NCI-H748 treated with DMSO at 0.1 percent for 48 hours (cell line): ENCODE measurements around the gene GDAP1L1.
"Not testable (repeated sequence)": the region's sequence is repeated elsewhere in the genome, so short reads cannot be mapped to it uniquely, and the experiment has no call there.

Experiments used
- DNase-seq: peaks from one replicate; lab custom pipeline; 2025; lab: John Stamatoyannopoulos, UW

Gene GDAP1L1

DNA sequence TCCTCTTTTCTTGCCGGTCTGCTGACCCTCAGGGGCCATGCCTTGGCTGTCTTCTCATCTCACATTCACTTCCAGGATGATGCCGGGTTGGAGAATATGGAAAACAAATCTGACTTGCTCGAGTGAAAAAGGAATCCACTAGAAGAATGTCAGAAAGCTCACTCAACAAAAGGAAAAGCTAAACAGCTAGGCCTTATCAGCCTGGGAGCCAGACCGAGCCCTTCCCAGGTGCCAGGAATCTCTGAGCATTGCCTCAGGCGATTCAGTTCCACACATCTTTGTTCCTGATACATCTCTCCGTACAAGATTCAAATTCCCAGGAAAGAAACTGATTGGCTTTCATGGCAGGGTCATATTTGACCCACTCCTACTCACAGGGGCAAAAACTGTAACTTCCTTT, 27.3 kb upstream of the GDAP1L1 start:
- DNase-seq: no peak

DNA sequence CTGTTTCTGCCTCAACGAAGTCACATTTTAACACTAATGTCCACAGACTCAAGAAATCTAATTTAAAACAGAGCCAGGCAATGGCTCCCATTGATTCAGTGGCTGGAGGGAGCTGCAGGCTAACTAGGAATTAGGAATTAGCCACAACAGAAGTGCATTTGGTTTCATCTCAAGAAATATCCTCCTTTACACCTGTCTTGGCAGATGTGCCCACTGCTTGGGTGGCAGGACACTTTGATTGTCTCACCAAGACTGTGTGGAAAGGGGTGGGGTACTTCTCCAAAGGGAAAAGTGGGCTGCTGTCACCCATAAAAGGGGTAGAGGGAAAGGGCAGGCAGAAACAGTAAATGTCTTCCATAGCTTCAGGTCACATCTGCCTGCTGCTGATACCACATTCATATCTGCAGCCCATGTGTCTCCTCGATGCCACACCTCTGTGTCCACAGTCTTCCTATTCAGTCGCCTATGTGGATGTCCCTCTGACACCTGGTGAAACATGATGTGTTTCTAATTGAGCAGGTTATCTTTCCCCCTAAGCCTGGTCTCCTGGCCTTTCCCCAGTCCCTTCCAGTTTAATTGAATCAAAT, 25.6 kb upstream of the GDAP1L1 start:
- DNase-seq: no peak

DNA sequence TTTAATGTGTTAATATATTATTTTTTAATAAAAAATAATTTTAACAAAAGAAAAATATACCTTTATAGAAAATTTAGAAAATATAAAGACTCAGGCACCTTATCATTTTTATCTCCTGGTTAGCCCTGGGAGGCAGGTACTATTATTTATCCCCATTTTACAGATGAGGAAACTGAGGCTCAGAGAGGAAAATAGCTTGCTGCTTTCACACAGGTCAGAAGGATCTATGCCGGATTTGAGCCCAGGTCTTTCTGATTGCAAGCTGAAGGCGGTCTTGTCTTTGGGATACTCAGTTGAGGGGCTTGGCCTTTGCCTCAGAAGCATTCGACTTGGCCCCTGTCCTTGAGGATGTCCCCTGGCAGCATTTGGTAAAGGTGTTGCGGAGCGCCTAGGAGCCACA, 25.1 kb upstream of the GDAP1L1 start:
- no peak for DNase-seq

DNA sequence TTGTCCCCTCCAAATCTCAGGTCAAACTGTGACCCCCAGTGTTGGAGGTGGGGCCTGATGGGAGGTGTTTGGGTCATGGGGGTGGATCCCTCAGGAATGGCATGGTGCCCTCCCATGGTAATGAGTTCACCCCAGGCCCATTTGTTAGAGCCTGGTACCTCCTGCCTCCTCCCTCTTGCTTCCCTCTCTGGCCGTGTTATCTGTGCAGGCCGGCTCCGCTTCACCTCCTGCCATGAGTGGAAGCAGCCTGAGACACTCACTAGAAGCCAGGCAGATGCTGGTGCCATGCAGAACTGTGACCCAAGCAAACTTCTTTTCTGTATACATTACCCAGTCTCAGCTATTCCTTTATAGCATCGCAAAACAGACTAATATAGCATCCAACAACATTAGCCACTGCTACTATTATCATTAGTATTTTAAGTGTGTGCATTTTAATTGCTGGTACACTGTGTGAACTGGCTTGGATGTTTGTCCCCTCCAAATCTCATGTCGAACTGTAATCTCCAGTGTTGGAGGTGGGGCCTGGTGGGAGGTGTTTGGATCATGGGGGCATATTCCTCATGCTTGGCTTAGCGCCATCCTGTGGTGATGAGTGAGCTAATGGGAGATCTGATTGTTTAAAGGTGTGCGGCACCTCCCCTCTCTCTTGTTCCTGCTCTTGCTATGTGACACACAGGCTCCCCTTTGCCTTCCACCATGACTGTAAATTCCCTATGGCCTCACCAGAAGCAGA, 24.3 kb upstream of the GDAP1L1 start:
- DNase-seq: no peak

DNA sequence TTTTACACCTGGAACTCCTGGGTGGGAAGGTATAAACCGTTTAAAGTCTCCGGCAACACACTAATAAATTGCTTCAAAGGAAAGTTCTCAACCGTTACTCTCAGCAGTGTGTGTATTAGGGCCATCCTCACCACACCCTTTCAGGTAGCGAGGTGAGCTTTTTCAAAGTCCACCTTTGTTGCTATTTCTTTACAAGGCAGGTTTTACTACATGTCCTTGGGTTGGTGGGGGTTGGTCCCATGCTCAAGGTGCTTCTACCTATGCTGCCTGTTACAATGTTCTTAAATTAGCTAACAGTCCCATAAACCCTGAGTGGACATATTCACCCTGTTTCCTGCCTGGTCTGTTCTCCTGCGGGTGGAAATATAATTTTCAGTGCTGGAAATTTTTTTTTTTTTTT, 23.4 kb upstream of the GDAP1L1 start:
- DNase-seq: no peak

DNA sequence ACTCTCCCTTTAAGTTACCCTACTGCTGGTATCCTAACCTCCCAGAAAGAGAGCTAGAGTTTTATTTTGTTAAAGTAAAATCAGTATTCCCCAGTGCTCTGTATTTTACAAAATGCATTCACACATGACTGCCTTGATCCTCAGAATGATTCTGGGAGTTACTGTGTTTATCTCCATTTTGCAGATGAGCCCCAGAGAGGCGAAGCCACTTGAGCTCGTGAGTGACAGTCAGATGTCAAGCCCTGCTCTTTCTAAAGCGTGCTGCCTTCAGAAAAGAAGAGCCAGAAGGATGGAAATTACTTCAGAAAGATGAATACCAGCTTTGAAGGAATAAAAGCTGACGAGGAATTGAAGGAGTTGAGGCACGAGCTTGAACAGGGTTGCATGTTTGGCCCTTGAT, 22.5 kb upstream of the GDAP1L1 start:
- no peak for DNase-seq

DNA sequence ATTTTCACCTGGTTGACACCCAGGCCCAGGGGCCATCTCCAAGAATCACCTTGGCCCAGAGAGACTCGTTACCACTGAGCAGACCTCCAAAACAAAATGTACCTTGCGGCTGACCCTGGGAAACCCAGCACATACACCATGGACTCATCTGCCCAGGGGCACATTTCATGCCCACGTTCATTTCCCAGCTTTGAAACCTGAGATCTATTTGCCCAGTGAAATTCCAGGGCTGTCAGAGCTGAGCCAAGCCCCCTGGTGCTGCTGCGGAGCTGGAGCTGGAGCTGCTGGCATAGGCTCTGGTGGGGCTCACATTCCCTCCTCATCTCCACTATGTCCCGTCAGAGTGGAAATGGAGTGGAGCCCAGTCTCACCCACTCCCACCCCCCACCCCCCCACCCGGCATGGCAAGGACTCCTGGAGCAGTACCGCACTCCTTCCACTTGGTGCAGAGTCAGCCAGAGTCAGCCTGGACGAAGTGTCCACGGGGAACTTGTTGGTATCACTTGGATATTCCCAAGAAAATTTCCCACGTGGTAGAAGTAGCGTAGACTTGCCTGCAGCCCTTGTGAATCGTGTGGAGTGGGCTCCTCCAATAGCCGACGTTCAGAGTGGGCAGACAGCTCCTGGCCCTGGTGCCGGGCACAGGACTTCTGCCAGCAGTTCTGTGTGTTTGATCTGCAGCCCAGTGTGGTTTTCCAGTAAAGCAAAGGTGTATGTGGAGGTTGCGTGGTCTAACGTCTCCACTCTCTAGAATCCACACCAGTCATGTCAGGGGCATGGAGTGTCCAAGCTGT, 18.4 kb upstream of the GDAP1L1 start:
- no peak for DNase-seq

DNA sequence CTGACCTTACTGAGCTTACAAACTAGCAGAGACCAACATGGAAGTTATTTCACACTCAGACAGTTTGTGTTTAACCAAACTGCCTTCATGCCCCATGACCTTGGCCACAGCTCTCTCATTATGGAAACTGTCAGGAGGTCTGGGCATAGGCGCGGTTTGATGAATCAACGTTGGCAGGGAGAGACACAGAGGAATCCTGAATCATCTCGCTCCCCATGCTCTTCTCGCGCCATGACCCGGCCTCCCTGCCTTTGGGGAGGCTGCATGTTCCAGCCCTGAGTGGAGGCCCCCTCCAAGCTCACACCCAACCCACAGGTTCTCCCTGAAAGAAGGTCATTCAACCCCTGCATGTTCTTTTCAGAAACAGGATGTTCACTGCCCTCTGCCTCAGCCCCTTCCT, 15.9 kb upstream of the GDAP1L1 start:
- no peak for DNase-seq

DNA sequence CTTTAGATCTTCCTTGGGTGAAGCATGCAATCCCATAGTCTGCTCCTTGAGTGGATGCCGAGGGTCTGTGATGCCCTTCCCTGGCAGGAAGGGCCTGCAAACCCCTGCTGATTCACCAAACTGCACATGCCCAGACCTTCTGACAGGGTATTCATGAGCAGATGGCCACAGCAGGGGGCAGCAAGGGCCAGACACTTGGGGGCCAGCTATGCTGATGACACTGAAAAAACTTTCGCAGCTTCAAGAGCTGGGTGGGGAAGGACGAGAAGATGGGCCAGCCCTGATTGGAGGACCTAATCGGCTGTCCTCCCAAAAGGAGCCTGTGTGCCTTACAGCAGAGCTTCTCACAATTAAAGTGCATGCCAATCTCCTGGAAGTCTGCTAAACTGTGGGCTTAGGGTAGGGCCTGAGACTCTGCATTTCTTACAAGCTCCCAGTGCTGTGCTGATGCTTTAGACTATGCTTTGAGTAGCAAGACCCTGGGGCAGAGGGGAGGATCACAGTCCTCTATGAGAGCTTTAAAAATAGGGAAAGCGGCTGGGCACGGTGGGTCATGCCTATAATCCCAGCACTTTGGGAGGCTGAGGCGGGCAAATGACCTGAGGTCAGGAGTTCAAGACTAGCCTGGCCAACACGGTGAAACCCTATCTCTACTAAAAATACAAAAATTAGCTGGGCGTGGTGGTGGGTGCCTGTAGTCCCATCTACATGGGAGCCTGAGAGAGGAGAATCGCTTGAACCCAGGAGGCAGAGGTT, 15.2 kb upstream of the GDAP1L1 start:
- DNase-seq: no peak

DNA sequence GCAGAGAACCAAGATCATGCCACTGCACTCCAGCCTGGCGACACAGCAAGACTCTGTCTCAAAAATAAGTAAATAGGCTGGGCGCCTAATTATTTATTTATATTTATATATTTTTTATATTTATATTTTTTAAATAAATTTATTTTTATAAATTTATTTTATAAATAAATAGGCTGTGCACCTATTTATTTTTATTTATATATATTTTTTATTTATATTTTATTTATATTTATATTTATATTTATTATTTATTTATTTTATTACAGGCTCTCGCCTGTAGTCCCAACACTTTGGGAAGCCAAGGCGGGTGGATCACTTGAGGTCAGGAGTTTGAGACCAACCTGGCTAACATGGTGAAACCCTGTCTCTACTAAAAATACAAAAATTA, 14.6 kb upstream of the GDAP1L1 start:
- not testable (repeated sequence) for DNase-seq

DNA sequence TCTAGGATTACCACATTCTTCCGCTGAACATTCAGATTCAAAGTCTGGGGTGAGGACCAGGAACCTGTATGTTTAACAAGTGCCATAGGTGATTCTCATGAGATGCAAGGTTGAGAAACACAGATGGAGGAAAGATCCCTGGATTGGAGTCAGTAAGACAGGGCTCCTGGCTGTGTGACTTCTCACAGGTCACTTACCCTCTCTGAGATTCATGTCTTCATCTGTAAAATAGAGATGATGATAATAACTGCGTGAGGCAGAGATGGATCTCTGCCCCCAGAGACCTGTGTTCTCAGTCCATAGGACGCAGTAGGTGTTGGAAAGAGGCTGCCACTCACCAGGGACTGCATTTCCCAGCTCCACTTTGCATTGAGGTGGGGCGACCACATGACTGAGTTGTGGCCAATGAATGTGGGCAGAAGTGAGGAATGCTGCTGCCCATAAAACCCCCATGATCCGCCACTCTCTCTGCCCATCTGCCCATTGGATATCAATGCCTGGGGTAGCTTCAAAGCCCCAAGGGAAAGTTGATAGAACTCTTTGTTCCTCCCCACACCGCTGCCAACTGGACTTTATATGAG, 13.6 kb upstream of the GDAP1L1 start:
- DNase-seq: no peak

DNA sequence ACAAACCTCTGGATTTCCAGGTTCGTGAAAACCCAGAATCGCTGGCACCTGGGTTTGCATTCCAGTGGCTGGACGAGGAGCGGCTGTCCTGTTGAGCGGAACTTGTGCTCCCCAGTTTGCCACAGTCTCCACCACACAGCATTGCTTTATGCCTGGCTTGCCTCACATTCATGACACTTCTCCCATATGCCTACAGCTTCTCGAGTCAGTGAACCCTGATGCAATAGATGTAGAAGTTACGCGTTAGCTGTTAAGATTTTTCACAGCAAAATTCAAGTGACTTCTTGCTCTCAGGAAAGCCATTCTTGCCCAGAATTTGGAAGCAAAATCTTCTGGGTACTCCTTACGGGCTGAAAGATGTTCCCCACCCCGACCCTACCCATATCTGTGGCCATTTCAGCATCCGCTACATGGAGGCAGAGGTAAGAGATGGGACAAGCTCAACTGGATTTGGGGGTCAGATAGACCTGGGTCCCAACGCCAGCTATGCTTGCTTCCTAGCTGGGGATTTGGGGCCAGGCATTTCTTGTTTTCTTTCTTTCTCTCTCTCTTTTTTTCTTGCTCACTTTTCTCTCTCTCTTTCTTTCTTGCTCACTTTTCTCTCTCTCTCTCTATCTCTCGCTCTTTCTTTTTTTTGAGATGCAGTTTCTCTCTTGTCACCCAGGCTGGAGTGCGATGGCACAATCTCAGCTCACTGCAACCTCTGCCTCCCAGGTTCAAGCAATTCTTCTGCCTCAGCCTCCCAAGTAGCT, 12.4 kb upstream of the GDAP1L1 start:
- DNase-seq: no peak

DNA sequence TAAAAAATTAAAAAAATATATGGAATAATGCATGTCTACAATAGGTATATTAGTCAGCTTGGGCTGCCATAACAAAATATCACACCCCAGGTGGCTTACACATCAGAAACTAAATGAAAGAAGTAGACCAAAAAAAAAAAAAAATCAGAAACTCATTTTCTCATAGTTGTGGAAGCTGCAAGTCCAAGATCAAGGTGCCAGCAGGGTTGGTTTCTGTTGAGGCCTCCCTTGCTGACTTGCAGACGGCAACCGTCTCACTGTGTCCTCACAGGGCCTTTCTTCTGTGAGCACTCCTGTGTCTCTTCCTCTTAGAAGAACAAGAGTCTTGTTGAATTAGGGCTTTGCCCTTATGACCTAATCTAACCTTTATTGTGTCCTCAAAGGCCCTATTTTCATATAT, 11.4 kb upstream of the GDAP1L1 start:
- no peak for DNase-seq

DNA sequence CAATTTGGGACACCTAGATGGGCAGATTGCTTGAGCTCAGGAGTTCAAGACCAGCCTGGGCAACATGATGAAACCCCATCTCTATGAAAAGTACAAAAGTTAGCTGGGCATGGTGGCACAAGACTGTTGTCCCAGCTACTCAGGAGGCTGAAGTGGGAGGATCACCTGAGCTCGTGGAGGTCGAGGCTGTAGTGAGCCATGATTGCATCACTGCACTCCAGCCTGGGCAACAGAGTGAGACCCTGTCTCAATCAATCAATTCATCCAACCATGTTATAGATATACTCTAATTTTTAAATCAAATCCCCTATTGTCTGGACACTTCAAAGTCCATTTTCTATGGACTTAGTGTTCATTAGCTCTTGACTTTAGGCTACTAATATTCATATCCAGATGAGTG, 10.3 kb upstream of the GDAP1L1 start:
- DNase-seq: not testable (repeated sequence)

DNA sequence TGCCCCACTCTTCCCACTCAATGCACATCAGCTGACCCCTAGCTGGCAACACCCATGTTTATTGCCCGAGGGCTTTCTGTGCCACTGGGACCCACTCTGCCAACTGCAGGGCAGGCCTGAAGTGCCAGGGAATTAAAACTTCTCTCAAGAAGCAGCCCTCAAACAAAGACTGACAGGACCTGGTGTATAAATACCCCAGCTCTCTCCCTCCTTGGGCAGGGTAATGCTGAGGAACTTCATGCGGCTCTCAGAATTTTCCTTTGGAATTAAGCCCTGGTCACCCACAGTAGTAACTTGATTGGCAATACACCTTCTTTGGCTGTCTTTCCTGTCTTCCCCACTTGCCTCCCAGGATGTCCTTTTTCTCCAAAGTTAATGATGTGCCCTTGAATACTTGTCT, 5.3 kb upstream of the GDAP1L1 start:
- no peak for DNase-seq

DNA sequence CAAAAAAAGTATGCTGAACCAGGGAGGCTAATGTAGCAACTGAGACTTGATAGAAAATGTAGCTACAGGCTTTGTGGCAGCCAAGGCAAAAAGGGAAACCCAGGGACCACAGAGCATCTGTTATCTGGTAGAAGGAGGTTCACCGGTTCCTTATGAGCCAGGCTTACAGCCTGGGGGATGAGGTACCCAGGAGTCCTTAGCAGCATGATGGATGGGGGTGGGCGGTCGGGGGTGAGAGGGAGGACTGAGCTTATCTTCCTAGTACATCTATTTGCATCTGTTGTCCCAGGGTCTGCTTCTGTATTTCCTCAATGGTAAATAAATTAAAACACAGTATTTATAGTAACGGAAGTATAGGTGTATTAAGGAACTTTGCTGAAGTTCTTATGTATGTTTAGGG, 1.1 kb upstream of the GDAP1L1 start:
- no peak for DNase-seq

DNA sequence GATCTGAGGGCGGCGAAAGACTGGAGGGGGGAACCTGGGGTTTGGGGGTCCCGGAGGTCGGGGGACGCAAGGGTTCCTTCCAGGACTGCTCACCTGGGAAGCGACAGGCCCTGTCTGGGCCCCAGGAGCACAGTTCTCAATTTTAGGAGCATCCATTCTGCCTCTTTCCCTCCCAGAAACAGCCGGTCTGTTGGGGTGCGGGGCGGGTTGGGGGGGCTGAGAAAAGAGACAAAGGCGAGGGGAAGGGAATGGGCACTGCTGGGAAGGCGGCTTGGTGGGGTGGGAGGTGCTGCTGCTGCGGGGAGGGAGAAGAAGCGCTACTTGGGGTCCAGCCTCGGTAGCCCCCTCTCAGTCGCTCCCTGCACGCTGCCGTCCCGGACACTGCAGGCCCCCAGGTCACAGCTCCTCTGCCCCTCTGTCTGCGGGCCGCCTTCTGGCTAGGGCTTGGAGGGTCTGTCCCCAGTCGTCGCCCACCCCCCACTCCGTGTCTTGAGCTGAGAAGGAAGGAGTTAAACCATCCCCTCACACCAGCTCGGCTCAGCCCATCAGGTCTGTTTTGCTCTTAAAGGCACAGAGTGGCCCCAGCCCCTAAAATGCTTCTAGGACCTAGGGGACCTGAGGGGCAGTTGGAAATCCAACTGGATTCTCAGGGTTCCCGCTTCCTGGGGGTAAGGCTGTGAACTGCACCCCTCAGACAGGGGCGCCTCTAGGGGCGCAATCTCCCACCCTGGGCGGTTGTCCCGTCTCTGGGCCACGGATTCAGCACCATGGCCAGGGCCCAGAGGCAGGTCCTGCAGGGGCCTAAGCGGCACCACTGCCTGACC, 690 bp downstream of the GDAP1L1 start:
- DNase-seq: no peak

DNA sequence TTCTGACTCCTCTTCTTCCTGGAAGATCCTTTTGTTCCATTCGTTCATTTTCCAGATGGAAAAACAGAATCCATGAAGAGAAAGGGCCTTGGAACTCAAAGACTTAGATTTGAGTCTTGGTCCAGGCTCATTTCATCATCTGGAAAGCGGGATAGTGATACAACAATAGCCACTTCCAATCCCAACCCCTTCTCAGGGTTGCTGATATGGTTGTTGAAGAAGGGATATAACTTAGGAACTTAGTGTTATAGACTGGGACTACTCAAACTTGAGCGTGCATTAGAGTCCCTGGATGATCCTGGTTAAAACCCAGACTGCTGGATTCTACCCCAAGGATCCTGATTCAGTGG, 1.3 kb downstream of the GDAP1L1 start:
- DNase-seq: no peak

DNA sequence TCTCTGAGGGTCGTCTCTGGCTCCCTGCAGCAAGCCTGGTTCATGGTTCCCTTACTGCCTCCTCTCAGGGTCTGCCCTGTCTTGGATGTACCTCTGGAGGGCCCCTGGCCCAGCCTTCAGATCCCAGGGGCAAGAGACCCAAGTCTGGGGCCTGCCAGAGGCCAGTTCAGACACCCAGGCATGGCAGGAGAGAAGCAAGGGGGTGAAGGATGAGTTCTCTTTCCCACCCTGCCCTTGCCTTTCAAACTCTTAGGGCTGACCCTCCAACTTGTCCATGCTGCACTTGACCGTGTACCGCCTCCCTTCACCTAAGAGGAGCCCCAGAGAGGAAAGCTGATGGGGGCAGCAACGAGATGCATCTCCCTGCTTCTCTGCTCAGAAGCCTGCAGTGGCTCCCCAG, 4.2 kb downstream of the GDAP1L1 start:
- no peak for DNase-seq

DNA sequence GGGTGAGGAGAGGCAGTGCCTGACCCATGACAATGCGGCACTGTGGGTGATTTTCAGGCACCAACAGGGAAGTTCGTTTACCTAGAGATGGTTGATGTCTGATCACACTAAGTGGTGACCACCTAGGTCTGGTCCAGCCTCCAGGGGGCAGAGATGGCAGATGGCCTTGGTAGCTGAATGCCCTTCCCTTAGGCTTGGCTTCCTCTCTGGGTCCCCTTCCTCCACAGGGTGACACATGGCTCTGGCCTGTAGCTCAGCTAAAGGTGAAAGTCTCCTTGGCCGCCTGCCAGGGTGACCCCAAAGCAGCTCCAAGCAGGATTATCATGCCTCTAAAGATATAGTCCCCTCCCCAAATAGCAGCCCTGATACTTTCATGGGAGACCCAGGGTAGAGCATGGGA, 6.4 kb downstream of the GDAP1L1 start:
- no peak for DNase-seq

DNA sequence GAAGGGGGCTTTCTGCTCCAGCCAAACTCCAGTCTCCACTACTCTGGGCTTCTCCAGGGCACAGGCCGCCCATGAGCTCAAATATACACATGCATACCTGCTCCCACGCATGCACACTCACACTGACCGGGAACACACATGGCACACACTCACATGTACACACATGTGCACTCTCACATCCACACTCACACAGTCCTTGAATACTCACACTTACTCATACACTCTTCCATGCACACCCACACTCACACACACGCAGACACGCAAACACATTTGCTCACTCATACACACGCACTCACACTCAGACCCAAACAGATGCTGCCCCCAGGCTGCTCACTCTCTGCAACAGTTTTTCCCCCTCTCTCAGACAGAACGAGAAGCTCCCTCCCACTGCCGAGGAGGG, 7.0 kb downstream of the GDAP1L1 start:
- no peak for DNase-seq
